Thyroid gland (tissue), 4 donors: ENCODE measurements around the gene PPEF1. TPM values are rescaled to one million over a fixed set of nuclear protein-coding genes. Genes with fewer than 3 reads are reported as not detected.

ENCODE experiments used
- DNase-seq, 2 donors: peaks; one replicate each; pipeline ENCODE4 v3.0.0-alpha.2; 2019
- H3K27ac ChIP-seq, 3 donors: fragments of 200-600 bp; sonication (generic); 1 replicate in 2 of 3; 2 replicates in 1 of 3; pipeline ENCODE4 v1.5.1; 2016 to 2019; ENCODE audit warnings: mild to moderate bottlenecking in 1 of 3, moderate library complexity in 1 of 3
- H3K27me3 ChIP-seq: fragments of 200-600 bp; sonication (generic); one replicate; pipeline ENCODE4 v1.5.1; 2019
- H3K36me3 ChIP-seq, 2 donors: fragments of 200-600 bp; sonication (generic); one replicate each; pipeline ENCODE4 v1.5.1; 2016 to 2019
- H3K4me1 ChIP-seq, 2 donors: fragments of 200-600 bp; sonication (generic); one replicate each; pipeline ENCODE4 v1.5.1; 2017 to 2019
- H3K4me3 ChIP-seq, 3 donors: fragments of 200-600 bp; sonication (generic); replicated peaks in 1 of 3; 1 replicate in 2 of 3; 2 replicates in 1 of 3; pipeline ENCODE4 v1.5.1; 2016; ENCODE audit warnings: mild to moderate bottlenecking in 1 of 3
- H3K9me3 ChIP-seq: fragments of 200-600 bp; sonication (generic); one replicate; pipeline ENCODE4 v1.5.1; 2017
- POLR2A ChIP-seq, 2 donors: fragments of 450-650 bp; IDR thresholded peaks; one replicate each; pipeline ENCODE4 v1.6.1; 2017; ENCODE audit warnings: antibody characterized with exemption in 2 of 2, mild to moderate bottlenecking in 2 of 2, moderate library complexity in 1 of 2
- WGBS, 2 donors: methylation state at CpG; one replicate each; pipeline ENCODE4 v1.1.5; 2017; 5-methylcytosine and 5-hydroxymethylcytosine counted together
- intact Hi-C: fragments of 100-400 bp; cut with DNase I; formaldehyde crosslinking; loops from one replicate; pipeline ENCODE4 v1.15.1; 2023
- total RNA-seq, 4 donors: library from RNA; depleted of rRNA; stranded (reverse); fragments of >200 nt; gene quantifications; one replicate each; pipeline ENCODE4 v1.2.3, GENCODE V29; 2016
- TF ChIP-seq, protein P1 (sequence below), 6 experiments: fragments of 200-600 bp in 3 of 6; fragments of 450-650 bp in 3 of 6; sonication (generic) in 3 of 6; IDR thresholded peaks; one replicate each; pipeline ENCODE4 v1.5.1; 2016 to 2019; ENCODE audit warnings: antibody characterized with exemption in 6 of 6, mild to moderate bottlenecking in 2 of 6, inconsistent platforms in 1 of 6, moderate library complexity in 1 of 6

PPEF1 gene
- total RNA-seq, 4 donors from 2014 or later, result 0.22 to 2.0 TPM; not detected in 2

DNA sequence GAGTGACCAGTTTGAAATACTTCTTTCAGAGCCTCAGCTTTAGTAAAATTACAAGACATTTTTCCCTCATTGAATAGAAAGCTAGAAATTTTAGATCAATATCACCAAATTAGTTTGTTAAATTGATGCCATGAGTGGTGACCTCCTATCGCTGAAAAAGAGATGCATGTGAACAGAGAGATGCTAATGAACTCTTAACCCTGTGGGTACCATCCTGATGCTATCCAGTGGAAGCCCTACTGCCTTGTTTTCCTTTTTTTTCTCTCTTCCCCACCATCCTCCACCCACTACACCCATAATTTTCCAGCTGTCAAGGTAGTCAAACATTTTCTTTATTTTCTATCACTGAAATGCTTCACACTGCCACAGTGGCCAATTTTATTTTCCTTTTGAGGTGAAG lies 61.9 kb downstream of the PPEF1 start:
- Histone ChIP-seq H3K4me1 (no peaks in the 10 kb centered on the region), H3K4me3 (no peak overlapping the region), H3K36me3 (no peaks in the 10 kb centered on the region), H3K27ac (no peak overlapping the region), H3K27me3 (no peaks in the 10 kb centered on the region), H3K9me3 (no peaks in the 10 kb centered on the region)
- DNase-seq, result no peak
- TF ChIP-seq, protein P1, sequence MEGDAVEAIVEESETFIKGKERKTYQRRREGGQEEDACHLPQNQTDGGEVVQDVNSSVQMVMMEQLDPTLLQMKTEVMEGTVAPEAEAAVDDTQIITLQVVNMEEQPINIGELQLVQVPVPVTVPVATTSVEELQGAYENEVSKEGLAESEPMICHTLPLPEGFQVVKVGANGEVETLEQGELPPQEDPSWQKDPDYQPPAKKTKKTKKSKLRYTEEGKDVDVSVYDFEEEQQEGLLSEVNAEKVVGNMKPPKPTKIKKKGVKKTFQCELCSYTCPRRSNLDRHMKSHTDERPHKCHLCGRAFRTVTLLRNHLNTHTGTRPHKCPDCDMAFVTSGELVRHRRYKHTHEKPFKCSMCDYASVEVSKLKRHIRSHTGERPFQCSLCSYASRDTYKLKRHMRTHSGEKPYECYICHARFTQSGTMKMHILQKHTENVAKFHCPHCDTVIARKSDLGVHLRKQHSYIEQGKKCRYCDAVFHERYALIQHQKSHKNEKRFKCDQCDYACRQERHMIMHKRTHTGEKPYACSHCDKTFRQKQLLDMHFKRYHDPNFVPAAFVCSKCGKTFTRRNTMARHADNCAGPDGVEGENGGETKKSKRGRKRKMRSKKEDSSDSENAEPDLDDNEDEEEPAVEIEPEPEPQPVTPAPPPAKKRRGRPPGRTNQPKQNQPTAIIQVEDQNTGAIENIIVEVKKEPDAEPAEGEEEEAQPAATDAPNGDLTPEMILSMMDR (IDR thresholded peaks at IDR 0.05), result no peak
- no peak for TF ChIP-seq POLR2A (IDR thresholded peaks at IDR 0.05)
- 29 to 58% methylated on average over 1 of the region's 1 CpG for WGBS, 2 donors
- intact Hi-C loops, result no loop called here

DNA sequence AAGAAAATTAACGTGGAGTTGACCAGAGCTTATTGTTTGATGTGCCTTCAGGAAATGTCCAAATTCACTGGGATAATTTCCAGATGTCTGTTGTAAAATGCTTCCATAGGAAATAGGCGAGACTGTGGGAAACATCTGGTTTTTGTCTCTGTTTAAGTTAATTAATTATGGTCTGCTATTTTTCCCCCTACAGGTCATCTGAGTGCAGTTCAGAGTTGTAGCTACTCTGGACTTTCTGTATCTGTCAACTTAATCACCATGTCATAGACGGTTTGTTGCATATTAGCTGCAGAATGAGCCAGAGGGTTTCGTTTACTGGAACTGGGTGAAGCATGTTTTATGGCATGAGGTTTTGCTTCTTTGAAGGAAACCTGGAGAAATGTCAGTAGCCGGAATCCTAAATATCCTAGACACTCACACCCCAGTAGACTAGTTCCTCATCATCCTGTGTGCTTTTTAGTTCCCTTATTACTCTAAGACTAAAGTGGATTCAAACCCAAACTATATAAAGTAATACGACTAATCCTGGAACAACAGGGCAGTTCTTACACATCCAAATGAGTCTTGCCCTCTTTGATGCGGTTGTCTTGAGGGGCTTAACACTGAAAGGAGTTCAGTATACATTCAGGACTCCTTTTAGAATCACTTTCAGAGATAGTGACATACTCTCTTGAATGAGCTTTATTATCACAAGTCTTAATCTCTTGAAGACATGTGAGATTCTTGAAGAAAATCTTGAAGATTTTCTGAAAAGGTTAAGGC lies 62.5 kb downstream of the PPEF1 start:
- no peaks in the 10 kb centered on the region for H3K27me3 ChIP-seq
- H3K36me3 ChIP-seq, result no peaks in the 10 kb centered on the region
- intact Hi-C loops, result no loop called here
- no peak overlapping the region for H3K4me3 ChIP-seq
- H3K9me3 ChIP-seq, result no peaks in the 10 kb centered on the region
- no peak for DNase-seq
- 60 to 62% methylated on average over 6 to 7 of the region's 7 CpGs for WGBS, 2 donors
- H3K27ac ChIP-seq, result no peak overlapping the region
- TF ChIP-seq, protein P1 (IDR thresholded peaks at IDR 0.05), result no peak
- no peak for TF ChIP-seq POLR2A (IDR thresholded peaks at IDR 0.05)
- H3K4me1 ChIP-seq, result no peaks in the 10 kb centered on the region

DNA sequence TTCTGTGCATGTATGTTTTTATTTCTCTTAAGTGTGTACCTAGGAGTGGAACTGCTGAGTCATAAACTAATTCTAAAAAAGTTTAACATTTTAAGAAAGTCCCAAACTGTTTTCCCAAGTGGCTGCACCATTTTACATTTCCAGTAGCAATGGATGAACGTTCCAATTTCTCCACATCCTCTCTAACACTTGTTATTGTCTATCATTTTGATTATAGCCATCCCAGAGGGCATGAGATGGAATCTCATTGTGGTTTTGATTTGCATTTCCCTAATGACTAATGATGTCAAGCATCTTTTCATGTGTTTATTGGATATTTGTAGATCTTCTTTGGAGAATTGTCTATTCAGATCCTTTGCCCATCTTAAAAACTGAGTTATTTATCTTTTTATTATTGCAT lies 82.5 kb downstream of the PPEF1 start:
- 48 to 81% methylated on average over 1 of the region's 1 CpG for WGBS, 2 donors
- intact Hi-C loops, result no loop called here

DNA sequence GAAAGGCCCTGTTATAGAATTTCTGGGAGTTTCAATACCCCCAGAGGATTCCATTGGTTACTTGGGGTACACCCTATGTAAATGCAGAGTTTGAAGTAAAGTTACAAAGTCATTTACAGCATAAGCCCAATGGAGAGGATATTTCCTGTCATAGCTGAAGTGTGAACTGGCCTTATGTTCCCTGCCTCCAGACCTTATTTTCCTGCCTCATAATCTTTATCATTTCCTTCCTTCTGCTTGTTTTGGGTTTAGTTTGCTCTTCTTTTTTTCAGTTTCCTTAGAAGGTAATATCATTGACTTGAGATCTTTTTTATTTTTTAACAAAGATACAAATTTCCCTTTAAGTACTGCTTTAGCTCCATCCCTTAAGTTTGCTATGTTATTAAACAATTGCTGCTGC lies 85.4 kb downstream of the PPEF1 start:
- intact Hi-C loops, result no loop called here
- Histone ChIP-seq H3K27ac (no peak overlapping the region), H3K9me3 (no peaks in the 10 kb centered on the region), H3K4me1 (no peaks in the 10 kb centered on the region), H3K36me3 (no peaks in the 10 kb centered on the region), H3K4me3 (no peak overlapping the region), H3K27me3 (no peaks in the 10 kb centered on the region)
- no peak for DNase-seq
- TF ChIP-seq, protein P1 (IDR thresholded peaks at IDR 0.05), result no peak
- no peak for TF ChIP-seq POLR2A (IDR thresholded peaks at IDR 0.05)

More for the DNA sequence above, 82.5 kb downstream of the PPEF1 start:
- DNase-seq, result no peak
- no peaks in the 10 kb centered on the region for H3K27me3 ChIP-seq
- no peaks in the 10 kb centered on the region for H3K36me3 ChIP-seq
- H3K4me1 ChIP-seq, result no peaks in the 10 kb centered on the region
- TF ChIP-seq, protein P1 (IDR thresholded peaks at IDR 0.05), result no peak
- no peak for TF ChIP-seq POLR2A (IDR thresholded peaks at IDR 0.05)
- no peaks in the 10 kb centered on the region for H3K9me3 ChIP-seq
- no peak overlapping the region for H3K4me3 ChIP-seq
- no peak overlapping the region for H3K27ac ChIP-seq

DNA sequence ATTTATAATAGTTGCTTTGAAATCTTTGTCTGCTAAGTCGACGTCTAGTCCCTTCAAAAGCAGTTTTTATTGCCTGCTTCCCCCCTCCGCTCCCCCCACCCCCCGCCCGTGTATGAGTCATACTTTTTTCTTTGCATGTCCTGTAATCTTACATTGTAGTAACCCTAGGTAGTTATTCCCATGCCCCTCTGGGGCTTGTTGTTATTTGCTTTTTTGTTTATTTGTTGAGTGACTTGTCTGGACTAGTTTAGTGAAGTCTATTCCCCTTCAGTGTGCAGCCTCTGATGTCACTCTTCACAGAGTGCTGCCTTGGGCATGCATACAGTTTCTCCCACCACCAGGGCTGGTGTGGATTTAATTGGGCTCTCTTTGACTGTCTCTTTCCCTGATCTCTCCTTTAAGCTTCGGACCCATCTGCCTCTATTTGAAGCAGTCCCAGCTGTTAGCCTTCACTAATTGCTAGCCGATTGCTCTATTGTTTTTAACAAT lies 86.2 kb downstream of the PPEF1 start:
- no peak overlapping the region for H3K27ac ChIP-seq
- no peaks in the 10 kb centered on the region for H3K4me1 ChIP-seq
- no peaks in the 10 kb centered on the region for H3K9me3 ChIP-seq
- no peaks in the 10 kb centered on the region for H3K27me3 ChIP-seq
- intact Hi-C loops, result no loop called here
- WGBS, 2 donors, result 49 to 51% methylated on average over 7 of the region's 7 CpGs
- H3K36me3 ChIP-seq, result no peaks in the 10 kb centered on the region
- DNase-seq, result no peak
- no peak overlapping the region for H3K4me3 ChIP-seq
- TF ChIP-seq POLR2A (IDR thresholded peaks at IDR 0.05), result no peak
